SK-N-SH (cell line): ENCODE measurements around the gene TNFRSF14. TPM values are rescaled to one million over a fixed set of nuclear protein-coding genes. Genes with fewer than 3 reads are reported as not detected.

ENCODE experiments used
- CTCF ChIA-PET: fragments of 300-600, 350-600 bp; formaldehyde crosslinking; extraction: SDS; loops from one replicate; lab custom pipeline; 2021; lab: Yijun Ruan, JAX
- POLR2A ChIA-PET: fragments of 350-600 bp; sonication (Branson Sonifier 250); formaldehyde crosslinking; extraction: SDS; loops from one replicate; lab custom pipeline; 2020; ENCODE audit warnings: antibody characterized with exemption, inconsistent platforms; lab: Yijun Ruan, JAX
- DNase-seq: peaks from one replicate; pipeline ENCODE4 v3.0.0; 2012
- H2AFZ ChIP-seq: fragments of 200-600 bp; sonication (generic); 2 replicates; pipeline ENCODE4 v1.8.1; 2016; ENCODE audit warnings: antibody characterized with exemption, mild to moderate bottlenecking, low read depth
- H3F3A ChIP-seq: fragments of 200-600 bp; sonication (generic); replicated peaks from 2 replicates; pipeline ENCODE3; 2016; ENCODE audit warnings: antibody characterized with exemption, mild to moderate bottlenecking; ENCODE audit not compliant: insufficient read depth
- H3K27ac ChIP-seq, 2 experiments: fragments of 200-500 bp in 1 of 2; fragments of 200-600 bp in 1 of 2; sonication (Bioruptor generic) in 1 of 2; sonication (generic), shearing (Covaris generic) in 1 of 2; 2 replicates each; pipeline versions ENCODE4 v1.5.1 to v1.6.1; 2014 to 2016; ENCODE audit warnings: low read depth in 2 of 2, inconsistent platforms in 1 of 2, low read length in 1 of 2, mild to moderate bottlenecking in 1 of 2, mixed read lengths in 1 of 2
- H3K27me3 ChIP-seq: fragments of 200-600 bp; sonication (generic), shearing (Covaris generic); 2 replicates; pipeline ENCODE4 v1.6.1; 2016; ENCODE audit warnings: mixed run types; ENCODE audit not compliant: insufficient read depth
- H3K36me3 ChIP-seq, 2 experiments: fragments of 200-500 bp in 1 of 2; fragments of 200-600 bp in 1 of 2; sonication (Bioruptor generic) in 1 of 2; sonication (generic) in 1 of 2; replicated peaks in 1 of 2; 2 replicates each; pipeline versions ENCODE3 to v1.5.1; 2014 to 2016; ENCODE audit warnings: low read length in 1 of 2, mild to moderate bottlenecking in 1 of 2; ENCODE audit not compliant: insufficient read depth in 2 of 2, control insufficient read depth in 1 of 2
- H3K4me1 ChIP-seq, 2 experiments: fragments of 200-500 bp in 1 of 2; fragments of 200-600 bp in 1 of 2; sonication (Bioruptor generic) in 1 of 2; sonication (generic), shearing (Covaris generic) in 1 of 2; 2 replicates each; pipeline versions ENCODE4 v1.5.1 to v1.6.1; 2014 to 2016; ENCODE audit warnings: low read depth in 1 of 2, low read length in 1 of 2, mixed run types in 1 of 2; ENCODE audit not compliant: insufficient read depth in 2 of 2, control insufficient read depth in 1 of 2
- H3K4me2 ChIP-seq: fragments of 200-600 bp; sonication (generic), shearing (Covaris generic); 2 replicates; pipeline ENCODE4 v1.6.1; 2017; ENCODE audit warnings: mixed run types
- H3K4me3 ChIP-seq, 2 experiments: fragments of 200-500 bp in 1 of 2; fragments of 200-600 bp in 1 of 2; sonication (Bioruptor generic) in 1 of 2; sonication (generic), shearing (Covaris generic) in 1 of 2; 2 replicates each; pipeline versions ENCODE4 v1.5.1 to v1.8.1; 2014 to 2016; ENCODE audit warnings: low read depth in 2 of 2, inconsistent platforms in 1 of 2, low read length in 1 of 2, mild to moderate bottlenecking in 1 of 2, mixed read lengths in 1 of 2, moderate library complexity in 1 of 2
- H3K79me2 ChIP-seq: fragments of 200-600 bp; sonication (generic); 2 replicates; pipeline ENCODE4 v1.8.1; 2017; ENCODE audit warnings: mild to moderate bottlenecking; ENCODE audit not compliant: insufficient read depth
- H3K9ac ChIP-seq: fragments of 200-600 bp; sonication (generic); 2 replicates; pipeline ENCODE4 v1.6.1; 2017; ENCODE audit warnings: mixed run types
- H3K9me2 ChIP-seq: fragments of 200-600 bp; sonication (generic); 2 replicates; pipeline ENCODE4 v1.6.1; 2017; ENCODE audit warnings: mixed run types
- H3K9me3 ChIP-seq: fragments of 200-600 bp; sonication (generic); 2 replicates; pipeline ENCODE4 v1.6.1; 2017; ENCODE audit warnings: mixed run types, mild to moderate bottlenecking, moderate library complexity
- H4K20me1 ChIP-seq: fragments of 200-600 bp; sonication (generic); 2 replicates; pipeline ENCODE4 v1.6.1; 2017; ENCODE audit warnings: mild to moderate bottlenecking, mixed run types; ENCODE audit not compliant: insufficient read depth
- CHD2 ChIP-seq: fragments of 150-350 bp; IDR thresholded peaks from 2 replicates; pipeline ENCODE4 v1.6.1; 2018; ENCODE audit warnings: low read length; ENCODE audit not compliant: partially characterized antibody
- EP300 ChIP-seq, 2 experiments: IDR thresholded peaks; 2 replicates each; pipeline versions ENCODE4 v1.4.0 to v1.6.1; 2012; ENCODE audit warnings: borderline replicate concordance in 1 of 2, low read depth in 1 of 2, low read length in 1 of 2
- EZH2phosphoT487 ChIP-seq: fragments of 200-600 bp; sonication (generic); IDR thresholded peaks from 2 replicates; pipeline ENCODE4 v1.6.1; 2017; ENCODE audit warnings: low read depth, mixed run types, mild to moderate bottlenecking, antibody characterized with exemption, moderate library complexity, borderline replicate concordance
- GABPA ChIP-seq: IDR thresholded peaks from 2 replicates; pipeline ENCODE4 v1.4.0; 2012; ENCODE audit warnings: low read depth, mild to moderate bottlenecking
- IRF3 ChIP-seq: fragments of 150-350 bp; IDR thresholded peaks from 2 replicates; pipeline ENCODE4 v1.6.1; 2016; ENCODE audit warnings: mild to moderate bottlenecking, low read depth, low read length
- NFIC ChIP-seq: IDR thresholded peaks from 2 replicates; pipeline ENCODE4 v1.4.0; 2012; ENCODE audit warnings: borderline replicate concordance
- NRF1 ChIP-seq: IDR thresholded peaks from 2 replicates; pipeline ENCODE4 v1.6.1; 2012; ENCODE audit warnings: low read depth, mild to moderate bottlenecking, low read length
- RAD21 ChIP-seq: IDR thresholded peaks from 2 replicates; pipeline ENCODE4 v1.6.1; 2012; ENCODE audit warnings: mild to moderate bottlenecking, low read length
- RCOR1 ChIP-seq: fragments of 150-350 bp; IDR thresholded peaks from 2 replicates; pipeline ENCODE4 v1.6.1; 2017; ENCODE audit warnings: antibody characterized with exemption, low read length
- RFX5 ChIP-seq: IDR thresholded peaks from 2 replicates; pipeline ENCODE4 v1.6.1; 2012; ENCODE audit warnings: mild to moderate bottlenecking, improper control_type of control experiment, low read length
- SIN3A ChIP-seq: IDR thresholded peaks from 2 replicates; pipeline ENCODE4 v1.6.1; 2012; ENCODE audit warnings: low read depth, mild to moderate bottlenecking, low read length, moderate library complexity, borderline replicate concordance
- TAF1 ChIP-seq: IDR thresholded peaks from 2 replicates; pipeline ENCODE4 v1.6.1; 2012; ENCODE audit warnings: low read depth, mild to moderate bottlenecking, low read length, moderate library complexity, borderline replicate concordance
- TEAD4 ChIP-seq: IDR thresholded peaks from 2 replicates; pipeline ENCODE4 v1.4.0; 2012; ENCODE audit warnings: mild to moderate bottlenecking, borderline replicate concordance; ENCODE audit not compliant: insufficient read depth
- WGBS: methylation state at CpG from one replicate; pipeline ENCODE4 v1.1.6; 2017; ENCODE audit warnings: low lambda C conversion rate; 5-methylcytosine and 5-hydroxymethylcytosine counted together
- polyA plus RNA-seq, 3 experiments: library from polyadenylated mRNA; depleted of rRNA; stranded (reverse); fragments of >200 nt; gene quantifications; 2 replicates each; pipeline ENCODE4 v1.2.3, GENCODE V29; 2012
- TF ChIP-seq, protein P1 (sequence below): IDR thresholded peaks from 2 replicates; pipeline ENCODE4 v1.6.1; 2012; ENCODE audit warnings: mild to moderate bottlenecking, low read depth, low read length, moderate library complexity
- TF ChIP-seq, protein P2 (sequence below): IDR thresholded peaks from 2 replicates; pipeline ENCODE4; 2012

Gene TNFRSF14
- polyA plus RNA-seq, 1 of the 3 experiments (the other 2 are of a cell fraction): 0.28 TPM

DNA sequence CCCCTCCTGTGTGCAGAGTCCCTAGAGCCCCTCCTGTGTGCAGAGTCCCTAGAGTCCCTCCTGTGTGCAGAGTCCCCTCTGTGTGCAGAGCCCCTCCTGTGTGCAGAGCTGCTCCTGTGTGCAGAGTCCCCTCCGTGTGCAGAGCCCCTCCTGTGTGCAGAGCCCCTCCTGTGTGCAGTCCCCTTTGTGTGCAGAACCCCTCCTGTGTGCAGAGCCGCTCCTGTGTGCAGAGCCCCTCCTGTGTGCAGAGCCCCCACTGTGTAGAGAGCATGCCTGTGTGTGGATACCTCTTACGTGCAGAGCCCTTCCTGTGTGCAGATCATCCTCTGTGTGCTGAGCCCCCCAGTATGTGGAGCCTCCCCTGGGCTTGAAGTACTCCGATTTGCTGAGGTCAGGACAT lies 17.8 kb upstream of the TNFRSF14 start:
- Histone ChIP-seq H3K9ac (no peak overlapping the region), H3K27me3 (no peaks in the 10 kb centered on the region), H3K36me3 (no peaks in the 10 kb centered on the region), H3K4me3 (no peak overlapping the region), H3K4me2 (no peak overlapping the region), H3K9me3 (no peaks in the 10 kb centered on the region), H4K20me1 (no peaks in the 10 kb centered on the region), H2AFZ (no peak overlapping the region), H3K27ac (no peak overlapping the region), H3K9me2 (no peaks in the 10 kb centered on the region), H3K4me1 (peaks cover 0 to 20% of the 10 kb centered on the region in 2 experiments; a peak in 1 of 4 replicates), H3F3A (no peaks in the 10 kb centered on the region), H3K79me2 (no peaks in the 10 kb centered on the region)
- ChIA-PET CTCF (interaction anchor here (0.7 kb wide), 1 partner anchor 11 kb away, joined by 3 read pairs; no protein-coding TSS in a partner anchor), POLR2A (no interaction called here)
- TF ChIP-seq, protein P1, sequence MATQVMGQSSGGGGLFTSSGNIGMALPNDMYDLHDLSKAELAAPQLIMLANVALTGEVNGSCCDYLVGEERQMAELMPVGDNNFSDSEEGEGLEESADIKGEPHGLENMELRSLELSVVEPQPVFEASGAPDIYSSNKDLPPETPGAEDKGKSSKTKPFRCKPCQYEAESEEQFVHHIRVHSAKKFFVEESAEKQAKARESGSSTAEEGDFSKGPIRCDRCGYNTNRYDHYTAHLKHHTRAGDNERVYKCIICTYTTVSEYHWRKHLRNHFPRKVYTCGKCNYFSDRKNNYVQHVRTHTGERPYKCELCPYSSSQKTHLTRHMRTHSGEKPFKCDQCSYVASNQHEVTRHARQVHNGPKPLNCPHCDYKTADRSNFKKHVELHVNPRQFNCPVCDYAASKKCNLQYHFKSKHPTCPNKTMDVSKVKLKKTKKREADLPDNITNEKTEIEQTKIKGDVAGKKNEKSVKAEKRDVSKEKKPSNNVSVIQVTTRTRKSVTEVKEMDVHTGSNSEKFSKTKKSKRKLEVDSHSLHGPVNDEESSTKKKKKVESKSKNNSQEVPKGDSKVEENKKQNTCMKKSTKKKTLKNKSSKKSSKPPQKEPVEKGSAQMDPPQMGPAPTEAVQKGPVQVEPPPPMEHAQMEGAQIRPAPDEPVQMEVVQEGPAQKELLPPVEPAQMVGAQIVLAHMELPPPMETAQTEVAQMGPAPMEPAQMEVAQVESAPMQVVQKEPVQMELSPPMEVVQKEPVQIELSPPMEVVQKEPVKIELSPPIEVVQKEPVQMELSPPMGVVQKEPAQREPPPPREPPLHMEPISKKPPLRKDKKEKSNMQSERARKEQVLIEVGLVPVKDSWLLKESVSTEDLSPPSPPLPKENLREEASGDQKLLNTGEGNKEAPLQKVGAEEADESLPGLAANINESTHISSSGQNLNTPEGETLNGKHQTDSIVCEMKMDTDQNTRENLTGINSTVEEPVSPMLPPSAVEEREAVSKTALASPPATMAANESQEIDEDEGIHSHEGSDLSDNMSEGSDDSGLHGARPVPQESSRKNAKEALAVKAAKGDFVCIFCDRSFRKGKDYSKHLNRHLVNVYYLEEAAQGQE: no peak
- TF ChIP-seq EP300 (IDR thresholded peaks at IDR 0.05; ENCODE audit: borderline replicate concordance in 1 of 2, low read depth in 1 of 2, low read length in 1 of 2) (no peak), RFX5 (no peak), RCOR1 (no peak), CHD2 (no peak), NRF1 (no peak)
- no peak for DNase-seq
- WGBS: no CpG with 5 or more reads among the region's 4 CpGs

- Histone ChIP-seq H3K27me3 (no peaks in the 10 kb centered on the region), H3K9ac (no peak overlapping the region), H3K9me3 (no peaks in the 10 kb centered on the region), H3K9me2 (no peaks in the 10 kb centered on the region), H3F3A (no peaks in the 10 kb centered on the region), H3K4me3 (no peak overlapping the region), H3K27ac (no peak overlapping the region), H3K79me2 (no peaks in the 10 kb centered on the region), H4K20me1 (no peaks in the 10 kb centered on the region), H3K4me1 (peaks cover 0 to 25% of the 10 kb centered on the region in 2 experiments; a peak in 1 of 4 replicates), H3K36me3 (no peaks in the 10 kb centered on the region), H2AFZ (no peak overlapping the region), H3K4me2 (no peak overlapping the region)
- DNase-seq: no peak
- TF ChIP-seq, protein P1: no peak
- no peak for TF ChIP-seq IRF3
- TF ChIP-seq RCOR1: no peak
- TF ChIP-seq, protein P2, sequence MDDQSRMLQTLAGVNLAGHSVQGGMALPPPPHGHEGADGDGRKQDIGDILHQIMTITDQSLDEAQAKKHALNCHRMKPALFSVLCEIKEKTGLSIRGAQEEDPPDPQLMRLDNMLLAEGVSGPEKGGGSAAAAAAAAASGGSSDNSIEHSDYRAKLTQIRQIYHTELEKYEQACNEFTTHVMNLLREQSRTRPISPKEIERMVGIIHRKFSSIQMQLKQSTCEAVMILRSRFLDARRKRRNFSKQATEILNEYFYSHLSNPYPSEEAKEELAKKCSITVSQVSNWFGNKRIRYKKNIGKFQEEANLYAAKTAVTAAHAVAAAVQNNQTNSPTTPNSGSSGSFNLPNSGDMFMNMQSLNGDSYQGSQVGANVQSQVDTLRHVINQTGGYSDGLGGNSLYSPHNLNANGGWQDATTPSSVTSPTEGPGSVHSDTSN: no peak
- no peak for TF ChIP-seq EZH2phosphoT487
- TF ChIP-seq TEAD4: no peak
- TF ChIP-seq NRF1: no peak
- no peak for TF ChIP-seq RAD21
- TF ChIP-seq NFIC: no peak
- no peak for TF ChIP-seq GABPA
- no peak for TF ChIP-seq TAF1
- no peak for TF ChIP-seq SIN3A
- WGBS: no CpG with 5 or more reads among the region's 8 CpGs
- ChIA-PET CTCF (interaction anchor here (0.7 to 1.0 kb wide), 2 partner anchors 11 to 68 kb away, joined by 3 read pairs; no protein-coding TSS in a partner anchor), POLR2A (interaction anchor here (0.7 kb wide), 1 partner anchor 69 kb away, joined by 3 read pairs; no protein-coding TSS in a partner anchor)
Observed at GRCh38 chr1:2538872-2539271, 17.3 kb upstream of the TNFRSF14 start.
